Measurements from ENCODE around the gene CHRNA3.

- TF ChIP-seq FOSL1 (IDR thresholded peaks at IDR 0.05; ENCODE audit: low read depth), result no peak
- no peak for TF ChIP-seq POLR2A (IDR thresholded peaks at IDR 0.05; ENCODE audit: borderline replicate concordance, extremely low read depth, insufficient read depth, insufficient read length)
- no peak for TF ChIP-seq CTCF (IDR thresholded peaks at IDR 0.05 in 2 of 3, conservative IDR thresholded peaks at IDR 0.05 in 1 of 3; ENCODE audit: borderline replicate concordance in 1 of 3, insufficient read depth in 1 of 3, low read depth in 2 of 3, low read length in 2 of 3)
- no peak for TF ChIP-seq YY1 (IDR thresholded peaks at IDR 0.05; ENCODE audit: extremely low read depth, insufficient replicate concordance, low read depth, low read length)
- TF ChIP-seq EZH2phosphoT487 (IDR thresholded peaks at IDR 0.05; ENCODE audit: borderline replicate concordance), result no peak
These were observed 70.0 kb downstream of the CHRNA3 start for GRCh38 chr15:78550815-78551214.

Measured in HCT116 (cell line).